ENCODE results near the gene FRY. TPM values are rescaled to one million over a fixed set of nuclear protein-coding genes. Genes with fewer than 3 reads are reported as not detected.

FRY gene
- total and polyA plus RNA-seq, 9 of the 15 experiments (the other 6 are each of a cell fraction or from before 2014, with no cell fraction given), result 0.03 to 0.31 (median 0.11) TPM; not detected in 3

DNA sequence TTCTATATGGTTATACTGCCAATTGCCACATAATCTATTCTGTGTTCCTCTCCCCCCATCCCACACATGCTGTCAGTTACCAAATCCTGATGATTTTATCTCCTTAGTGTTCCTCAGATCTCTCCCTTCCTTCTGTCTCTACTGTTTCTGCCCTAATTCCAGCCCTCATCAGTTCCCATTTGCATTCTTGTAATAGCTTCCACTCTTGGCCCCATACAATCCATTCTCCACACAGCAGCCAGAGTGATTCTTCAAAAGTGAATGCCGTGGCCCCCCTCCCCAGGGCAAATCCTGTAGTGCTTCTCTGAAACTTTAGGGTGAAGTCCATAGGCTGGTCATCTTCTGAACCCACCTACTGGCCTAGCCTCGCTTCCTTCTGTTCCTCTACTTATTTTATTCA is 169.2 kb downstream of the FRY start:
- no peaks in the 10 kb centered on the region for H3K36me3 ChIP-seq (ENCODE audit: control insufficient read depth, insufficient read depth, low read length)
- ATAC-seq (no peak), FAIRE-seq (no peak), DNase-seq (ENCODE audit: extremely low read depth in 1 of 4, low spot score in 3 of 4) (no peak)
- in situ Hi-C loops (cut with MboI), result no loop called here
- TF ChIP-seq STAT5A (IDR thresholded peaks at IDR 0.05; ENCODE audit: borderline replicate concordance, low read length), result no peak
- TF ChIP-seq, protein P1, sequence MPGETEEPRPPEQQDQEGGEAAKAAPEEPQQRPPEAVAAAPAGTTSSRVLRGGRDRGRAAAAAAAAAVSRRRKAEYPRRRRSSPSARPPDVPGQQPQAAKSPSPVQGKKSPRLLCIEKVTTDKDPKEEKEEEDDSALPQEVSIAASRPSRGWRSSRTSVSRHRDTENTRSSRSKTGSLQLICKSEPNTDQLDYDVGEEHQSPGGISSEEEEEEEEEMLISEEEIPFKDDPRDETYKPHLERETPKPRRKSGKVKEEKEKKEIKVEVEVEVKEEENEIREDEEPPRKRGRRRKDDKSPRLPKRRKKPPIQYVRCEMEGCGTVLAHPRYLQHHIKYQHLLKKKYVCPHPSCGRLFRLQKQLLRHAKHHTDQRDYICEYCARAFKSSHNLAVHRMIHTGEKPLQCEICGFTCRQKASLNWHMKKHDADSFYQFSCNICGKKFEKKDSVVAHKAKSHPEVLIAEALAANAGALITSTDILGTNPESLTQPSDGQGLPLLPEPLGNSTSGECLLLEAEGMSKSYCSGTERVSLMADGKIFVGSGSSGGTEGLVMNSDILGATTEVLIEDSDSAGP (CRISPR knock-in tag; IDR thresholded peaks at IDR 0.05), result no peak
- no peak for TF ChIP-seq BHLHE40 (IDR thresholded peaks at IDR 0.05; ENCODE audit: low read length)
- no peak for TF ChIP-seq NFE2L1 (tag; IDR thresholded peaks at IDR 0.05; ENCODE audit: borderline replicate concordance, low read depth)
- TF ChIP-seq RBM25 (IDR thresholded peaks at IDR 0.05; ENCODE audit: low read depth, low read length, severe bottlenecking), result no peak
- no peak for TF ChIP-seq KHSRP (IDR thresholded peaks at IDR 0.05)
- no peak for TF ChIP-seq BCL6 (CRISPR knock-in tag; IDR thresholded peaks at IDR 0.05)
- TF ChIP-seq CBFA2T3 (IDR thresholded peaks at IDR 0.05), result no peak
- no peak for TF ChIP-seq MECOM (CRISPR knock-in tag; IDR thresholded peaks at IDR 0.05)
- no peak for TF ChIP-seq XRCC4 (IDR thresholded peaks at IDR 0.05; ENCODE audit: extremely low read depth, insufficient read depth, insufficient read length)
- no peak for TF ChIP-seq RBBP5 (IDR thresholded peaks at IDR 0.05; ENCODE audit: borderline replicate concordance, insufficient read depth, low read length, poor library complexity, severe bottlenecking)
- TF ChIP-seq, protein P2, sequence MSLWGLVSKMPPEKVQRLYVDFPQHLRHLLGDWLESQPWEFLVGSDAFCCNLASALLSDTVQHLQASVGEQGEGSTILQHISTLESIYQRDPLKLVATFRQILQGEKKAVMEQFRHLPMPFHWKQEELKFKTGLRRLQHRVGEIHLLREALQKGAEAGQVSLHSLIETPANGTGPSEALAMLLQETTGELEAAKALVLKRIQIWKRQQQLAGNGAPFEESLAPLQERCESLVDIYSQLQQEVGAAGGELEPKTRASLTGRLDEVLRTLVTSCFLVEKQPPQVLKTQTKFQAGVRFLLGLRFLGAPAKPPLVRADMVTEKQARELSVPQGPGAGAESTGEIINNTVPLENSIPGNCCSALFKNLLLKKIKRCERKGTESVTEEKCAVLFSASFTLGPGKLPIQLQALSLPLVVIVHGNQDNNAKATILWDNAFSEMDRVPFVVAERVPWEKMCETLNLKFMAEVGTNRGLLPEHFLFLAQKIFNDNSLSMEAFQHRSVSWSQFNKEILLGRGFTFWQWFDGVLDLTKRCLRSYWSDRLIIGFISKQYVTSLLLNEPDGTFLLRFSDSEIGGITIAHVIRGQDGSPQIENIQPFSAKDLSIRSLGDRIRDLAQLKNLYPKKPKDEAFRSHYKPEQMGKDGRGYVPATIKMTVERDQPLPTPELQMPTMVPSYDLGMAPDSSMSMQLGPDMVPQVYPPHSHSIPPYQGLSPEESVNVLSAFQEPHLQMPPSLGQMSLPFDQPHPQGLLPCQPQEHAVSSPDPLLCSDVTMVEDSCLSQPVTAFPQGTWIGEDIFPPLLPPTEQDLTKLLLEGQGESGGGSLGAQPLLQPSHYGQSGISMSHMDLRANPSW (CRISPR knock-in tag; IDR thresholded peaks at IDR 0.05), result no peak
- TF ChIP-seq ZFPM2 (CRISPR knock-in tag; IDR thresholded peaks at IDR 0.05), result no peak
- no peak for TF ChIP-seq CREM (IDR thresholded peaks at IDR 0.05; ENCODE audit: low read depth)
- no peaks in the 10 kb centered on the region for H3K9me1 ChIP-seq (ENCODE audit: control insufficient read depth, insufficient read depth, low read length)
- CTCF ChIA-PET (ENCODE audit: low intra/inter-chr PET ratio), result no interaction called here
- intact Hi-C loops (cut with micrococcal nuclease), result no loop called here
- H3K79me2 ChIP-seq (ENCODE audit: control insufficient read depth, insufficient read depth, low read length), result no peaks in the 10 kb centered on the region
- POLR2A ChIA-PET, result no interaction called here
- no peaks in the 10 kb centered on the region for H3K27me3 ChIP-seq (ENCODE audit: control insufficient read depth in 2 of 2, insufficient read depth in 2 of 2, low read length in 2 of 2)
- no peak overlapping the region for H3K27ac ChIP-seq (ENCODE audit: extremely low read depth, low read depth, low read length)
- 0% methylated on average over 2 of the region's 2 CpGs for WGBS (ENCODE audit: insufficient coverage, low coverage, missing lambda C conversion rate)
- no peaks in the 10 kb centered on the region for H3K9me3 ChIP-seq (replicated peaks; ENCODE audit: control insufficient read depth, insufficient read depth, low read depth, low read length)
- no TSS peak for BruUV-seq (replicated peaks)
- no peaks in the 10 kb centered on the region for H3K4me1 ChIP-seq (replicated peaks in 1 of 2; ENCODE audit: control insufficient read depth in 2 of 2, insufficient read depth in 2 of 2, low read length in 2 of 2)
- no peaks in the 10 kb centered on the region for H4K20me1 ChIP-seq (replicated peaks; ENCODE audit: control insufficient read depth, insufficient read depth, low read length)
- no peak overlapping the region for H2AFZ ChIP-seq (ENCODE audit: low read depth, low read length)
- no peak overlapping the region for H3K4me3 ChIP-seq
- no peak overlapping the region for H3K4me2 ChIP-seq (ENCODE audit: insufficient read depth, low read length)
- H3K9ac ChIP-seq (ENCODE audit: insufficient read depth in 1 of 2, low read depth in 2 of 2, low read length in 2 of 2), result no peak overlapping the region

All from K562 (cell line).